Stimulated activated CD8-positive, alpha-beta memory T cell treated with anti-CD3 and anti-CD28 coated beads, Interleukin-7, amount 100 ng/mL, for 48 hours (primary cell): ENCODE measurements around the gene UFSP2.

Source experiments
- DNase-seq, 2 donors: peaks; one replicate each; pipeline ENCODE4 v3.0.0-alpha.2; 2020; ENCODE audit warnings: low read depth in 1 of 2; ENCODE audit errors: extremely low read depth in 1 of 2

UFSP2 gene

GRCh38 chr4:185429660-185430059 is 3.9 kb upstream of the UFSP2 start:
- no peak for DNase-seq

GRCh38 chr4:185426960-185427688 is 1.4 kb upstream of the UFSP2 start:
- DNase-seq = no peak

GRCh38 chr4:185424905-185425646 is 688 bp downstream of the UFSP2 start:
- DNase-seq = no peak

- no peak for DNase-seq
Observed at GRCh38 chr4:185421366-185422124, 4.2 kb downstream of the UFSP2 start.

- DNase-seq = no peak
Observed at GRCh38 chr4:185416955-185417354, 8.8 kb downstream of the UFSP2 start.

- DNase-seq = no peak
Observed at GRCh38 chr4:185412412-185412811, 13.4 kb downstream of the UFSP2 start.

- no peak for DNase-seq
Observed at GRCh38 chr4:185411849-185412248, 13.9 kb downstream of the UFSP2 start.

- no peak for DNase-seq
Observed at GRCh38 chr4:185408432-185408831, 17.3 kb downstream of the UFSP2 start.

- no peak for DNase-seq
Observed at GRCh38 chr4:185405296-185405999, 20.3 kb downstream of the UFSP2 start.

- no peak for DNase-seq
Observed at GRCh38 chr4:185404031-185404430, 21.7 kb downstream of the UFSP2 start.

- no peak for DNase-seq
Observed at GRCh38 chr4:185399466-185399865, 26.3 kb downstream of the UFSP2 start.

- DNase-seq = no peak
Observed at GRCh38 chr4:185398618-185399017, 27.1 kb downstream of the UFSP2 start.

- DNase-seq = no peak
Observed at GRCh38 chr4:185396724-185397385, 28.9 kb downstream of the UFSP2 start, which contains the start of gene ANKRD37. Gene ANKRD37, plus strand, starts transcription at chr4:185396841. Its CDS starts 83 bp downstream, at chr4:185396924.

GRCh38 chr4:185395956-185396723 is 29.6 kb downstream of the UFSP2 start:
- peak; percentile 89 to 98 for DNase-seq

- no peak for DNase-seq
Observed at GRCh38 chr4:185395238-185395955, 30.4 kb downstream of the UFSP2 start, which contains the start of gene LRP2BP. Gene LRP2BP, minus strand, starts transcription at chr4:185395924. Its CDS starts 17,738 bp downstream, at chr4:185378186.

- DNase-seq = no peak
Observed at GRCh38 chr4:185394568-185395237, 31.1 kb downstream of the UFSP2 start.

GRCh38 chr4:185392156-185392555 is 33.6 kb downstream of the UFSP2 start:
- DNase-seq = no peak

- DNase-seq = no peak
Observed at GRCh38 chr4:185390941-185391340, 34.8 kb downstream of the UFSP2 start.
